ENCODE results near the gene SLPI.

SLPI gene

GRCh38 chr20:45254383-45255262 lies at the start of gene SLPI:
SLPI (minus strand) TSS chr20:45254564; CDS start chr20:45254543, 21 bp downstream.
- no peak for DNase-seq (ENCODE audit: low read depth in 2 of 2)

GRCh38 chr20:45303586-45304463 lies 49.5 kb upstream of the SLPI start:
- no peak for DNase-seq (ENCODE audit: low read depth in 2 of 2)

- no peak for DNase-seq (ENCODE audit: low read depth in 2 of 2)
Measured at GRCh38 chr20:45301824-45302271, 47.5 kb upstream of the SLPI start.

GRCh38 chr20:45300961-45301360 lies 46.6 kb upstream of the SLPI start:
- no peak for DNase-seq (ENCODE audit: low read depth in 2 of 2)

GRCh38 chr20:45299786-45300185 lies 45.4 kb upstream of the SLPI start:
- no peak for DNase-seq (ENCODE audit: low read depth in 2 of 2)

GRCh38 chr20:45297786-45298497 lies 43.6 kb upstream of the SLPI start:
- no peak for DNase-seq (ENCODE audit: low read depth in 2 of 2)

- no peak for DNase-seq (ENCODE audit: low read depth in 2 of 2)
Measured at GRCh38 chr20:45294659-45295058, 40.3 kb upstream of the SLPI start.

GRCh38 chr20:45294003-45294368 lies 39.6 kb upstream of the SLPI start:
- no peak for DNase-seq (ENCODE audit: low read depth in 2 of 2)

GRCh38 chr20:45293041-45294002 lies 39.0 kb upstream of the SLPI start:
- peak; percentile 60 to 68 for DNase-seq (ENCODE audit: low read depth in 2 of 2)

GRCh38 chr20:45292343-45292742 lies 38.0 kb upstream of the SLPI start:
- no peak for DNase-seq (ENCODE audit: low read depth in 2 of 2)

- DNase-seq (ENCODE audit: low read depth in 2 of 2), result no peak
Measured at GRCh38 chr20:45291526-45291925, 37.2 kb upstream of the SLPI start.

GRCh38 chr20:45290677-45291355 lies 36.5 kb upstream of the SLPI start:
- peak in 1 of 2 donors; percentile 34 for DNase-seq (ENCODE audit: low read depth in 2 of 2)

GRCh38 chr20:45289942-45290676 lies 35.7 kb upstream of the SLPI start:
- DNase-seq (ENCODE audit: low read depth in 2 of 2), result no peak

- no peak for DNase-seq (ENCODE audit: low read depth in 2 of 2)
Measured at GRCh38 chr20:45288860-45289259, 34.5 kb upstream of the SLPI start.

GRCh38 chr20:45288376-45288775 lies 34.0 kb upstream of the SLPI start:
- DNase-seq (ENCODE audit: low read depth in 2 of 2), result no peak

- DNase-seq (ENCODE audit: low read depth in 2 of 2), result no peak
Measured at GRCh38 chr20:45283551-45284057, 29.2 kb upstream of the SLPI start.

GRCh38 chr20:45282700-45283550 lies 28.6 kb upstream of the SLPI start:
- DNase-seq (ENCODE audit: low read depth in 2 of 2), result no peak

- DNase-seq (ENCODE audit: low read depth in 2 of 2), result no peak
Measured at GRCh38 chr20:45279992-45280391, 25.6 kb upstream of the SLPI start.

Measured in stimulated activated CD8-positive, alpha-beta memory T cell treated with anti-CD3 and anti-CD28 coated beads, Interleukin-7, amount 100 ng/mL, for 1 hour (primary cell).